Cardiac muscle cell (in vitro differentiated cells and primary cell): Measurements from ENCODE around the gene PTPN12. TPM values are rescaled to one million over a fixed set of nuclear protein-coding genes. Genes with fewer than 3 reads are reported as not detected.
"Not testable (repeated sequence)": the region's sequence is repeated elsewhere in the genome, so short reads cannot be mapped to it uniquely, and the experiment has no call there.

Source experiments
- DNase-seq, 2 donors: peaks; one replicate each; pipeline versions ENCODE4 v3.0.0 to v3.0.0-alpha.2; 2010 to 2017; ENCODE audit warnings: low read depth in 1 of 2, low spot score in 1 of 2
- H3K27ac ChIP-seq: fragments of 200-600 bp; sonication (generic); 2 replicates; pipeline ENCODE4 v1.5.1; 2016
- H3K27me3 ChIP-seq: fragments of 200-600 bp; sonication (generic); 2 replicates; pipeline ENCODE4 v1.6.0; 2016; ENCODE audit warnings: control low read depth
- H3K36me3 ChIP-seq: fragments of 200-600 bp; sonication (generic); 2 replicates; pipeline ENCODE4 v1.5.1; 2016; ENCODE audit warnings: control low read depth
- H3K4me1 ChIP-seq: fragments of 200-600 bp; sonication (generic); 2 replicates; pipeline ENCODE4 v1.8.1; 2017; ENCODE audit warnings: low read depth, mild to moderate bottlenecking, mixed run types
- H3K4me3 ChIP-seq: fragments of 200-600 bp; sonication (generic); 2 replicates; pipeline ENCODE4 v1.5.1; 2016; ENCODE audit warnings: mild to moderate bottlenecking
- H3K9me3 ChIP-seq: fragments of 200-600 bp; sonication (generic); 2 replicates; pipeline ENCODE4 v1.5.1; 2017; ENCODE audit warnings: low read depth, mild to moderate bottlenecking, control low read depth
- CTCF ChIP-seq: IDR thresholded peaks from 2 replicates; pipeline ENCODE4 v1.5.1; 2012; ENCODE audit warnings: low read depth, mild to moderate bottlenecking, low read length
- polyA plus RNA-seq: library from polyadenylated mRNA; unstranded; fragments of >200 nt; fragmentation: Nextera tagmentation; extraction: Ambion mirVana; gene quantifications from 2 replicates; pipeline ENCODE4 v1.2.1, GENCODE V29; 2016
- total RNA-seq: library from RNA; depleted of rRNA; stranded (reverse); fragments of >200 nt; gene quantifications from 2 replicates; pipeline ENCODE4 v1.2.3, GENCODE V29; 2016

Gene PTPN12
- total and polyA plus RNA-seq, 2 experiments from 2014 or later = 13.4 to 19.3 TPM

- no peaks in the 10 kb centered on the region for H3K4me1 ChIP-seq
- no peaks in the 10 kb centered on the region for H3K9me3 ChIP-seq
- H3K36me3 ChIP-seq = no peaks in the 10 kb centered on the region
- TF ChIP-seq CTCF = no peak
- H3K27ac ChIP-seq = no peak overlapping the region
- H3K27me3 ChIP-seq = no peaks in the 10 kb centered on the region
- H3K4me3 ChIP-seq = no peak overlapping the region
- DNase-seq = no peak
Measured at GRCh38 chr7:77525231-77525630, 11.9 kb upstream of the PTPN12 start.

- no peak for DNase-seq
- Histone ChIP-seq H3K4me1 (no peaks in the 10 kb centered on the region), H3K27me3 (no peaks in the 10 kb centered on the region), H3K4me3 (no peak overlapping the region), H3K36me3 (no peaks in the 10 kb centered on the region), H3K9me3 (no peaks in the 10 kb centered on the region), H3K27ac (no peak overlapping the region)
- no peak for TF ChIP-seq CTCF
Measured at GRCh38 chr7:77528368-77528767, 8.7 kb upstream of the PTPN12 start.

- no peaks in the 10 kb centered on the region for H3K27me3 ChIP-seq
- DNase-seq = no peak
- H3K9me3 ChIP-seq = no peaks in the 10 kb centered on the region
- H3K4me3 ChIP-seq = no peak overlapping the region
- TF ChIP-seq CTCF = no peak
- no peak overlapping the region for H3K27ac ChIP-seq
- H3K4me1 ChIP-seq = no peaks in the 10 kb centered on the region
- H3K36me3 ChIP-seq = no peaks in the 10 kb centered on the region
Measured at GRCh38 chr7:77529279-77529678, 7.8 kb upstream of the PTPN12 start.

- Histone ChIP-seq H3K4me3 (no peak overlapping the region), H3K9me3 (no peaks in the 10 kb centered on the region), H3K27me3 (no peaks in the 10 kb centered on the region), H3K36me3 (no peaks in the 10 kb centered on the region), H3K27ac (no peak overlapping the region), H3K4me1 (no peaks in the 10 kb centered on the region)
- no peak for DNase-seq
- no peak for TF ChIP-seq CTCF
Measured at GRCh38 chr7:77531038-77531437, 6.1 kb upstream of the PTPN12 start.

- no peaks in the 10 kb centered on the region for H3K36me3 ChIP-seq
- no peaks in the 10 kb centered on the region for H3K4me1 ChIP-seq
- H3K27ac ChIP-seq = no peak overlapping the region
- TF ChIP-seq CTCF = no peak
- H3K4me3 ChIP-seq = no peak overlapping the region
- H3K27me3 ChIP-seq = no peaks in the 10 kb centered on the region
- no peak for DNase-seq
- H3K9me3 ChIP-seq = no peaks in the 10 kb centered on the region
Measured at GRCh38 chr7:77532247-77532646, 4.8 kb upstream of the PTPN12 start.

GRCh38 chr7:77532732-77533131 is 4.4 kb upstream of the PTPN12 start:
- H3K36me3 ChIP-seq, H3K27me3 ChIP-seq, H3K4me3 ChIP-seq, H3K9me3 ChIP-seq, DNase-seq, H3K27ac ChIP-seq, H3K4me1 ChIP-seq: not testable (repeated sequence)

- not testable (repeated sequence) for DNase-seq, H3K27ac ChIP-seq, H3K36me3 ChIP-seq, H3K27me3 ChIP-seq, H3K4me1 ChIP-seq, H3K9me3 ChIP-seq, H3K4me3 ChIP-seq
Measured at GRCh38 chr7:77534046-77534445, 3.0 kb upstream of the PTPN12 start.
